ENCODE results near the gene MPEG1.

- TF ChIP-seq POLR2A (IDR thresholded peaks at IDR 0.05; ENCODE audit: low read depth, low read length) (no peak), POLR2AphosphoS5 (IDR thresholded peaks at IDR 0.05; ENCODE audit: low read depth, low read length) (no peak), PAX5 (IDR thresholded peaks at IDR 0.05; ENCODE audit: insufficient read depth, low read length, severe bottlenecking) (no peak), POU2F2 (IDR thresholded peaks at IDR 0.05; ENCODE audit: low read depth, low read length) (no peak), SPI1 (IDR thresholded peaks at IDR 0.05; ENCODE audit: low read depth, low read length) (no peak), TAF1 (IDR thresholded peaks at IDR 0.05; ENCODE audit: low read depth, low read length) (no peak)
Observed at GRCh38 chr11:59192446-59193020, 20.2 kb downstream of the MPEG1 start.

Data from GM12891 (cell line).